CD4-positive, alpha-beta T cell treated with Interleukin-2 at 100 ng/mL for 4 hours (primary cell): ENCODE measurements around the gene CLASP1.
"Not testable (repeated sequence)": the region's sequence is repeated elsewhere in the genome, so short reads cannot be mapped to it uniquely, and the experiment has no call there.

Experiments used
- DNase-seq: peaks from one replicate; pipeline ENCODE4 v3.0.0-alpha.2; 2020; ENCODE audit warnings: low spot score

The CLASP1 gene

DNA sequence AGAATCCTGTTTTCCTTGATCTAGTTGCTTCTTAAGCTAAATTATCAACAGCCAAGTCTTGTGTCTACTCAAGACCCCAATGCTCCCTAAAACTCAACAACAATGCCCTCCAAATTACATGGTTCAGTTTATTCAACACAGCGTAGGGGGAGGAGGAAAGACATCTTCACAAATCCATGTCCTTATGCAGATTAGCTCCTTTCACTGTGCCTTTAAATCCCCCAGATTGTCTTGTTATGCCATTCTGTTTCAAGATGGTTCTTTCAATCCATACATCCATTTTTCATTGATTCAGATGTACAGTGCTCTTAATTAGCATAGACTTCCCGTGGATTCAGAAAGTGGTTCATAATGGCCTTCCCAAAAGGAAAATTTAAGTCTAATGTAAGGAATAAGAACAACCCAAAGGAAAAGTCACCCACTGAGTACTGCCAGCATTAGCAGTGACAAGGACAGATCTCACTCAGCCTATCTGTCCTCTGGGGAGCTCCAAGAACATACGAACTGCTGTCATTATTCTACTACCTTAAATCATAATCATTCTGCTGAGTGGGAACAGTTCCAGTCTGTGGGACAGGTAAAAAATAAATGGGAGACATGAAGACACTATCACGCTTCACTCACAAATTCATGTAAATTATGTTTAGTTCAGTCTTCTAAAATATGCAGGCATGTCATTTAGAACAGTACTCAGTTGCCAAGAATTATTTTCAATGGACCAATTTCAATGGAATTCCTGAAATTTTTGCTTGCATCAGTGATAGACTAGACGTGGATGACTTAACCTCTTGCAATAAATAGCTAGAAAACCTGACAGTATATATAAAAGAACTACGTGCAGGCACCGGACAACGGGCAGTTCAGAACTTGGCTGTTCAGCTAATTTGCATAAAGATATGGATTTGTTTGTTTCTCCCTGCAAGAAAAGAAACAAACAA lies 177.5 kb downstream of the CLASP1 start:
- DNase-seq, result no peak

DNA sequence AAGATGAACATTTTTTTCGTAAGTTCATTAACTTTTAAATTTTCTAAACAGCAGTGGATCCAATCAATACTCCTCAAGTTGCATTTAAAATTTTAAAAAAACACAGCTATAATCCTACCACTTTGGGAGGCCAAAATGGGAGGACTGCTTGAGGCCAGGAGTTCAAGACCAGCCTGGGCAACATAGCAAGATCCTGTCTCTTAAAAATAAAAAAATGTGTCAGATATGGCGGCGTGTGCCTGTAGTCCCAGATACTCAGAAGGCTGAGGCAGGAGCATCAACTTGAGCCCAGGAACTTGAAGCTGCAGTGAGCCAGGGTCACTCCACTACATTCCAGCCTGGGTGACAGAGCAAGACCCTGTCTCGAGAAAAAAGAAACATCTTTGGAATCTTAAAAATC lies 178.3 kb downstream of the CLASP1 start:
- no peak for DNase-seq

DNA sequence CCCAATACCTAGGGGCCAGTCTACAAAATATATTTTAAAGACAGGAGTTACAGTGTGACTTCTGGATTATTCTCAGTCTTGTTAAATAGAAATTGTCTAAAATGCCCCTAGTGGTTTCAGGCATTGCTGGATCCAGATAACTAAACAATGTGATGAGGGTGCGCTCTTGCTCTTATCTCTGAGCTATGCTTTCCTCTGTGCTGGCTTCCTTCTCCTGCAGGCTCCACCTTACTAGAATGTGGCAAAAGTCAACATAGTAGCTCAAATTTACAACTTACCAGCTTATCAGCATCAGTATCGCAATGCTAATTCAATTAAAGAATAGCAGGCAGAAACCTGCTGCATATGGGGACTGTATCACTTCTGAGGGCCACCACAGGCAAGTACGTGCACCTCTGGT lies 179.9 kb downstream of the CLASP1 start:
- DNase-seq, result no peak

DNA sequence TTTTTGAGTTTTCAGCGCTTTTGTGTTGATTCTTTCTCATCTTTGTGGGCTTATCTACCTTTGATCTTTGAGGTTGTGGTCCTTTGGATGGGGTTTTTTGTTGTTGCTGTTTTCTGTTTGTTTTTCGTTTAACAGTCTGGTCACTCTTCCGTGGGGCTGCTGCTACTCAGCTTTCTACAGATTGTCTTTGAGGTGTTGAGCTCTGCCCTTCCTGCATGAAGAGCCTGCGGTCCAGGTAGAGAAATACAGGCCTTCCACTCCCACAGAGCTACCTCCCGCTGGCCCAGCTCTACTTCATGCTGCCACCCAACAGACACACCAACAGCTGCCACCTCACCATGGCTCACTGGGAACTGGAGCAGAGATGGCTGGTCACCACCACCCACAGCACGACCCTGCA lies 180.3 kb downstream of the CLASP1 start:
- DNase-seq, result no peak

DNA sequence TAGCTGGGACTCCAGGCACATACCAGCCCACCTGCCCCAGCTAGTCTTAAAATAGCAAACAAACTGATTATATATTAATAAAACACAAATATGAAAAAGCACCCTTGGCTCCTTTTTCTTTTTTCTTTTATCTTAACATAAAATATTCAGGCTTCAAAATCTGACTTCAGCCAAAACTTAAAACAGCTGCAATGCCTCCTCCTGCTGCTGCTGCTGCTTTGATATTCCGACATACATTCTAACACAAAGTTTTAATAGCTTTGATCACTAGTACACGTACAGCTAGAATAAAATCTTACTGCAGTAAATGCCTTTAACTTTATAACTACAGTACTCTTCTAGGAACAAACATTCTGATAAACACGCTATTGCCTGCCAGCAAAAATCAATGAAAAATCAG lies 190.0 kb downstream of the CLASP1 start:
- DNase-seq, result no peak

DNA sequence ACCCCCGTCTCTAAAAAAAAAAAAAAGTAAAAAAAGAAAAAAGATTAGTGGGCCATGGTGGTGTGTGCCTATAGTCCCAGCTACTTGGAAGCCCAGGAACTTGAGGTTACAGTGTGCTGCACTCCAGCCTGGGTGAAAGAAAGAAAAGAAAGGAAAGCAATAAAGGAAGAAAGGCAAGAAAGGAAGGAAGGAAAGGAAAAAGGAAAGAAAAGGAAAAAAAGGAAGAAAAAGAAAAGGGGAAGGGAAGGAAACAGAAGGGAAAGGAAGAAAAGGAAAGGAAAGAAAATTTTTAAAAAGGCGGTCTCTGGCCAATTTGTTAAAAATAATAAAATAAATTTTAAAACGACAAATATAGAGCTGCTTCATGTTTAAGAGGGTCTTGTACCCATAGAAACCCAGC lies 192.9 kb downstream of the CLASP1 start:
- no peak for DNase-seq

DNA sequence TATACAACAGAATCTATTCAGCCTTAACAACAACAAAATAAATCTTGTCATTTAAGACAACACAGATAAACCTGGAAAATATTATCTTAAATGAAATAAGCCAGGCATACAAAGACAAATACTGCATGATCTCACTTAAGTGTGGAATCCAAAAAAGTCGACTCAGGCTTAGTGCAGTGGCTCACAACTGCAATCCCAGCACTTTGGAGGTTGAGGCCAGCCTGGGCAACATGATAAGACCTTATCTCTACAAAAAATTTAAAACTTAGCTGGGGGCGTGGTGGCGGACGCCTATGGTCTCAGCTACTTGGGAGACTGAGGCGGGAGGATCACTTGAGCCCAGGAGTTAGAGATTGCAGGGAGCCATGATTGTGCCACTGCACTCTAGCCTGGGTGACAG lies 193.8 kb downstream of the CLASP1 start:
- no peak for DNase-seq

DNA sequence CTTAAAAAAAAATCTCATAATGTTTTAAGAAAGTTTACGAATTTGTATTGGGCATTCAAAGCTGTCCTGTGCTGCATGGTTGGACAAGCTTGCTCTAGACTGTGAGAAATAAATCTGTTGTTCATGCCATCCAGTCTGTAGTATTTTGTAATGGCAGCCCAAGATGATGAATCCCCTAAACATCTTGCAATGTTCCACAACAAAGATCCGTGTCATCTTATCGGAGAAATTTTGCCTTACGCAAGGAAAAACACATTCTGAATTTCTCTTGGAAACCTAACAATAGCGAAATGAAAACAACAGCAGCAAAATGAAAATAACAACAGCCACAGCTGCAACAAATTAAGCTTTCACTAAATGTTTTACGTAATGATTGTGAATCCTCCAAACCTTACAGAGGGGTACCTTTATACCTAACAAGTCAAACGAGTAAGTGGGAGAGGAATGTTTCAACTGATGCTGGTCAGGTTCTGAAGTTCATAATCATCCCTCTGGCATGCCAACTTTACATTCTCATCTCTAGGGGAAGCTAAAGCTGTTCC lies 194.6 kb downstream of the CLASP1 start:
- no peak for DNase-seq

DNA sequence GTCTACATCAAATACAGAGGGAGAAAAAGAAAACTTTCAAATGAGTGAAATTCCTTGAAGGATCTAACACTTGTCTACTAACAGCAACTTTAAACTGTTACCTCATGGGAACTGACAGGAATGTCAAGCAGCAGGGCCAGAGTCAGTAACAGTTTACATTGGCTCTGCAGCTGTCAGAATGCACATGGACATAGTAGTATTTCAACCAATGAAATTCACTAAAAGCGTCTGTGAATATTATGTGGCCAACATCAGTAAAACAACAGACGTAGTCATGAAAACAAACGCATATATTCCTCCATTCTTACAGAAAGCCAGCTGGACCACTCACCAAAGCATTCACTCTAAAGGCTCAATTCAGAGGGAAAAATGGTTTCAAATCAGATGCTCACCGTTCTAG lies 197.9 kb downstream of the CLASP1 start:
- no peak for DNase-seq

DNA sequence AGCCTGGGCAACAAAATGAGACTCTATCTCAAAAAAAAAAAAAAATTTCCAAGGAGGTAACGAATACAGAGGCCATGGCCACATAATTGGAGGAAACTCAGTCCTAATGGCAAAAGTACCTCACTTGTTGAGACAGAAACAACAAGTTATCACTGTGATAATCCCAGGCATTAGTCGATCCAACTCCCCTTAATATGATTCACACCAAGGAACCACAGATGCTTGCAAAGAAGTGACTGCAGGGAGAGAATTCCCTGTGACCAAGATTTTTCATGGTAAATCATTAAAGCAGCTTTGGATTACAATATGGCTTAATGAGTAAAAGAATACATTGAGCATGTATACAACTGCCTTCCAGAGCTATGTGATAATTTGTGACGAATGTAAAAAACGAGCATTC lies 199.0 kb downstream of the CLASP1 start:
- DNase-seq, result no peak

DNA sequence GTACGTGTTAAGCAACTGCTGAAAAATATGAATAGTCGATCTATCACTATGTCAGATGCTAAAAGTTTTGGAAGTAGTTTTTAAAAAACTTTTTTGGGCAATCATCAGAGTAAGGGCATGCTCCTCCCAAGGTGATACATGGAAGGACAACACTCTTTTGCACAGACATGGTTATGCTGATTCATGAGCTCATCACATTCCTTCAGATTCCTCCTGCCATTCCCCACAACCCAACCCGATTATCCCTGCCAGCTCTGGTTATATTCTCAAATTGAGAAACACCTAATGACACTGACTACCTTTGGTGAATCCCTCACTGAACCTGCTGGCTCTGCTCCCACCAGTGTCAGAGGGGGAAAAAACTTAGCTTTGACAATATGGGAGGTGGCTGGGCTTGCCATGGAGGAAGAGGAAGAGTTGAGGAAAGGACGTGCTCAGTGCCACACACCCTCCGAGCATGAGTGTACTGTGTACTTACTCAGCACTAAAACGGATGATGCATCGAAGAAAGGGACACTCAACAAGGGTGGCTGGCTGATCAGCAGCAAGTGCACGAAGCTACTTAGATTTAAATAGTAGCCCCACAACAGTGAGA lies 202.5 kb downstream of the CLASP1 start:
- DNase-seq, result no peak

DNA sequence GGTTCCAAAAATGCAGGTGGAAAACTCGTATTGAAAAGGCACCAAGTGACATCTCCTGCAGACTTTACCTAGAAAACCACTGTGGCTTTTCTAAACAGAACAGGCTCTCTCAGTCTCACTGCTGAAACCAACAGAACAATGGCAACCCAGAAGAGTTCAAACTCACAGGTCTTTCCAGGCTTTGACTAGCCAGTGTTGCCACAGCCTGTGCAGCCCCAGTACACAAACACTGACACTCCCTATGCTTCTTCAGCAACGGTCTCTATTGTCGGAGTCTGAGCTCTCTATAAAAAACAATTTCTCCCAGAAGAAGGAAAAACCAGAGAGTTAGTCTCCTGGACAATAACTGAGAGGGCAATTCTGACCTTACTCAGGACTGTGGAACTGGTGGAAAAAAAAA lies 206.4 kb downstream of the CLASP1 start:
- DNase-seq, result no peak

DNA sequence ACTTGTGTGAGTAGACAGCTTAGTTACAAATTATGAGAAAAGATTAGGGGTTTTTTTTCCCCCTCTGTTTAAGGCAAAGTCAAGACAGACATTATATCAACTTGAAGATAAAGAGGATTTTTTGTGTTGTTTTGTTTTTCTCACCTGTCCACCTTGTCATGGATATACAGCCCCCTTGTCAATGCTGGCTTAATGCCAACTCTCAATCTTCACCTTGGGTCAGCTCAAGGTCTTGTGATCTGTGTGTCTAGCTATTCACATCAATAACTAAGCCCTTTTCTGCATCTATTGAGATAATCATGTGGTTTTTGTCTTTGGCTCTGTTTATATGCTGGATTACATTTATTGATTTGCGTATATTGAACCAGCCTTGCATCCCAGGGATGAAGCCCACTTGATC lies 211.0 kb downstream of the CLASP1 start:
- DNase-seq, result not testable (repeated sequence)

DNA sequence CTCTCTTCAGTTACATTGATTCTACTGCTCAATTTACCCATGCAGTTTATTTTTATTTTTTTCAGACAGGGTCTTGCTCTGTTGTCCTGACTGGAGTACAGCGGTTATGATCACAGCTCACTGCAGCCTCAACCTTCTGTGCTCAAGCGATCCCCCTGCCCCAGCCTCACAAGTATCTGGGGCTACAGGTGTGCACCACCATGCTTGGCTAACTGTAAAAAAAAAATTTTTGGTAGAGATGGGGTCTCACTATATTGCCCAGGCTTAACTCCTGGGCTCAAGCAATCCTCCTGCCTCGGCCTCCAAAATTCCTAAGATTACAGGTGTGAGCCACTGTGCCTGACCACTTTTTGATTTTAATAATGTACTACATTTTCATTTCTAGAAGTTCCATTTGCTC lies 212.3 kb downstream of the CLASP1 start:
- no peak for DNase-seq

DNA sequence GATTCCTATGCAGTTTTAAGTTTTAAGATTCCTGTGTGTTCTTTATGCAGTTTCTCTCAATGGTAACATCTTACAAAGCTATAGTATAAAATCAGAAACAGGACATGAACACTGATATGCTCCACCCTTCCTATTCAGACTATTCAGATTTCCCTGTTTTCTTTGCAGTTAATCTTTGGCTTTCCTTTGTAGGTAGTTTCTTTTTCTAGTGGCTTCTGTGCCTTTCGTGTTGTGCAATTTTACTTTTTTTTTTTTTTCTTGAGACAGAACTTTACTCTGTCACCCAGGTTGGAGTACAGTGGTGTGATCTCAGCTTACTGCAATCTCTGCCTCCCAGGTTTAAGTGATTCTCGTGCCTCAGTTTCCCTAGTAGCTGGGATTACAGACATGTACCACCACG lies 213.5 kb downstream of the CLASP1 start:
- no peak for DNase-seq

DNA sequence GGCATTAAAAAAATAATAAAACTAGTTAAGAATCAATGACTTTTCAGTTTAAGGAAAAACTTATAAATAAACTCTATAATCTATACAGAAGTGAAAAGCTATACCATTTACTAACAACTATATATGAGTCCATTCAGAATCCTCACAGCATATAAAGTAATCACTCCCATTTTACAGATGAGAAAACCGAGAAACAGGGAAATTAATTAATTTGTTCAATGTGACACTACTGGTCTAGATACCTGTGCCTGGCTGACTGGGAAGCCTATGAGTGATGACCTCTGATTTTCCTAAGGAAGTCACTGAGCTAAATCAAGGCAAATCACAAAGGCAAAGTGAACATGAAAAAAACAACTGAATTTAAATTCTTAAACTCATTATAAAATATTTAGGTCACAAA lies 218.0 kb downstream of the CLASP1 start:
- no peak for DNase-seq

DNA sequence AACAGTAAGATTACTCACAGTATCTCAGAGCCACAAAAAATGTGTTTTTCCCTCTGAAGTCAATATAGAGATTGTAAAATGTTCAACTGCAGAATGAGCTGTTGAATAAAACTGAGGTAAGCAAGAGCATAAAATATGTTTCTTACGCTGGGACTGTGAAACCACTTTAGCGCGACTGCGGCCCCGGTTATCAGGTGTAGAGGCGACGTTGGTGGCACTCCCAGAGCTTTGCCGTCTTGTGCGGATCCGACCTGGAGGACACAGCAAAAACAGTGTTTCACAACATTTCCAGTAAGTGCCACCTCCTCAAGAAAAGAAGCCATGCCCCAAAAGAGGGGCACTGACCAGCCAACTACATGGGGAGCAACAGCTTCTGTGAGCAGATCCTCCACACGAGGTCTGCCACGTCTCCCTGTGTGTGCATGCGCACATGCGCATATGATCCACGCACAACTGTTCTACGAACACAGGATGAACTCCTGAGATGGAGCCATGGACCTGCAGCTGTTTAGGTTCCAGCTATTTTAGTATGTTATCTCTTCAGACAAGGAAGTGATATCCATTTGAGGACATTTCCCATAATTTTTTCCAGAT lies 219.2 kb downstream of the CLASP1 start:
- no peak for DNase-seq

DNA sequence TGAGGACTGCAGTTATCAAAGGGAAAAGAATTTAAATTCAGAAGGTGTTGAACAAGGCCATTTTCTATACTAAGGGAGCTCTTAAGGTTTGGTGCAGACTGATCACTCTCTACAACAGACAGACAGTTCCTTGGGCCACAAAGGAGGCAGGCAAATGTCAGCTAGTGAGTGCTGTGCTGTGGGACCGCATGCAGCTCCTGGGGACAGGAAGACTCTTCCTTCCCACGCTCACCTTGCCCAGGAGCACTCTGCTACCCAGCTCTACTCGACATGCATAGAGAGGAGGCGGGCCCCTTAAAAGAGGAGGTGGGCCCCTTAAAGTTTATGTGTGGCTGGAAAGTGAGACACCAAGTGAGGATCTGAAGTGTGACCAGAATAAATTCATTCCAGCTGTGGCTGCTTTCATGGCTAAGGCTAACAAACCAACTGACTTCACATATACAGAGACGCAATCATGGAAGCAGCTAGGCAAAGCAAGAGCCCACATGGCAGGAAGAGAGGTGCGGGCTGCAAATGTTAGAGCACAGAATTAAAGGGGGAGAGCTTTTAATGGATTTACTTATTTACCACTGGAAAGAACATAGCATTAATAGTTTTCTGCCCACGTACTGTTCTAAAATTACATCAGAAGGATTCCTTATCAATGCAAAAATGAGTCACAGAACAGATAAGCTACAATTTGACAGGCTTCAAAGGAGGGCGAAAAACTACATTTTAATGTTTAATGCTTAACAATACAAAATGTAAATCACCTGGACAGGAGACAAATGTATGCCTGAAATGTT lies 220.0 kb downstream of the CLASP1 start:
- DNase-seq, result no peak

DNA sequence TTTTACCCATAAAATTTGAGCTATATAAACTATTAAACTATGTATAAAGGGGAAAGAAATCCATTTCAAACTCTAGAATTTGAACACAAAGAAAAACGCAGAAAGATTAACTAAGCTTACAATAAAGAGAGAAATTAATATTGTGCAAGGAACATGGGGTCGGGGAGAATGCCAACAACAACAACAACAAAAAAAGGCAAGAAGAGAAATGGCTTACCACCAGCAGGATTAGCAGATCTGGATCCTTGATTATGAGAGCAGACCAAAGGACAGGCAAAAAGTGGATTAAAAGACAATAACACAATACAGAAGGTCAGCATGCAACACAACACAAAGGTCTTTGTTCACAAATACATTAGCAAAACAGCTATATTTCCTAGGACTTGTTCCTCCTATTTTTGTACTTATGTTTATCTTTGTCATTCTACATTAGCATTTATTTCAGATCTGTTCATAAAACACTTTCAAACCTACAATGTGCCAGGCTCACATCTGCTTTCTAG lies 222.0 kb downstream of the CLASP1 start:
- no peak for DNase-seq

DNA sequence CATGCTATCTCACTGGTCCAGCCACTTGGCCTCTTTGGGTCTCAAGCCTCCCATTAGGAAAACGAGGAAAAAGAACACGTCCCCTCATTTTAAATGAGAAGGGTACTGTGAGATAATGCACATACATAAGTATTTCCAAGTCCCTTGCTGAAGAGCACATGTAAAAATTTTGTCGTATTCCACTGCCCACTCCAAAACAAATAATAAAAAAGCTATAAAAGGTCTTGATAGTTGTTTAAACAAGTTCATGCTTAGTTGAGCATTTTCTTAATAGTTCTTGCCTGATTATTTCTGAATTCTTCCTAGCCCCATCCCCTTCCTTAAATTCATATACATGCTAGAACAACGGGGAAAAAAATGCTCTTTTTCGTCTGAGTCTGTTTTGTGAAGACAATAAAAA lies 228.8 kb downstream of the CLASP1 start:
- DNase-seq, result no peak

DNA sequence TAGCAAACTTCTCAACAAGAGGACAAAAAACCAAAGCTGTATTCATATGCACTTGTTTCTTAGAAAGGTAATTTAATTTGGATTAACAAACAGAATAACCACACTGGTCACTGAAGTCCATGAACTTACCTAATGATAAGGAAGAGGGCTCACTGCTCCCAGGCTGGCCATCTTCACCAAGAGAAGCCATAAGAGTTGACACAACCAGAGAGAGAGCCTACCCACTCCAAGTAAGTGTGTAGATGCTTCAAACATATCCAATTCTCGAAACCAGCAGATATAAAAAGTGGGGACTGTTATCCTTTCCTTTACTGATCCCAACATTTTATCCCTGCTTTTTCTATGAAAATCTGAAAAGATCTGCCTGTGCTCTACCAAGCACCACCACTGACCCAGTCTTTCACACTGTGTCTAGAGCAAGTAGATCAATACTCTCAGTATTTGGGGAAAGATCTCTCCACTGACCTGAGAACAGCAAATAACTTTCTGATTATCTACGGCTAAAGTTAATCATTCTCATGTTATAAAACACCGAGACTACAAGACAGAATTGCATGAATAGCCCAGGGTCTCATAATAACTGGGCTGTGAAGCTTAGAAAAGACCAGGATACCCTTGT lies 230.1 kb downstream of the CLASP1 start:
- no peak for DNase-seq
